ENCODE data around the gene PUS10.

Gene PUS10, protein sequence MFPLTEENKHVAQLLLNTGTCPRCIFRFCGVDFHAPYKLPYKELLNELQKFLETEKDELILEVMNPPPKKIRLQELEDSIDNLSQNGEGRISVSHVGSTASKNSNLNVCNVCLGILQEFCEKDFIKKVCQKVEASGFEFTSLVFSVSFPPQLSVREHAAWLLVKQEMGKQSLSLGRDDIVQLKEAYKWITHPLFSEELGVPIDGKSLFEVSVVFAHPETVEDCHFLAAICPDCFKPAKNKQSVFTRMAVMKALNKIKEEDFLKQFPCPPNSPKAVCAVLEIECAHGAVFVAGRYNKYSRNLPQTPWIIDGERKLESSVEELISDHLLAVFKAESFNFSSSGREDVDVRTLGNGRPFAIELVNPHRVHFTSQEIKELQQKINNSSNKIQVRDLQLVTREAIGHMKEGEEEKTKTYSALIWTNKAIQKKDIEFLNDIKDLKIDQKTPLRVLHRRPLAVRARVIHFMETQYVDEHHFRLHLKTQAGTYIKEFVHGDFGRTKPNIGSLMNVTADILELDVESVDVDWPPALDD

DNA sequence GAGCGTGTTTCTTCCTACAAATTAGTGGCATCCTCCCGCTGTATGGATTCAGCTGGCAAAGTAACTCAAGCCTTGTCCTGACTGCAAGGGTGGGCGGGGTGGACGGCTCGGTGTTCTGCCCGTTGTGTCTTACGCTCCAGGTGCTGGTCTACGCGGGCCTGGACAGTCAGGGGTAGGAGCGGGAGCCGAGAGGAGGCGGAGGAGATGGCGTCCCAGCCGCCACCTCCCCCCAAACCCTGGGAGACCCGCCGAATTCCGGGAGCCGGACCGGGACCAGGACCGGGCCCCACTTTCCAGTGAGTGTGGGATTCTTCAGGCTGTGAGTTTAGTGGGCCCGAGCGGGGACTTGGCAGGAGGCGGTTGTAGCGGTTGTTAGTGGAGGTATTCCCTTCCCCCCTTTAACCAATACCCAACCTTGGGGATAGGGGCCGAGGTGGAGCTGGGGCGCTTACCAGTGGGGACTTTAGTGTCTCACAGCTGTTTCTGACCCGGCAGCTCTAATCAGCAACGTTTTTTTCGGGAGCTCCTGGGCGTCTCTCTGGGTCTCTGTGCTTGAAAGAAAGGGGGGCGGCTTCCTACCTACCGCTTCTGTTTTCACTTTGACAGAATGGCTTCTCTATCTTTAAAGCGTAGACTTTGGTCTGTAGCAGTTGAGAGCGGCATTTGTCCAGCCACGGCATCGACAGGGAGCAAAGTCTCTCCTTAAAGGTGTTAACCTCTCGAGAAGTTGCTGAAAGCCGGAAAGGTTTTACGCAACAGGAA is at the start of gene PUS10, which contains the start of gene PEX13:
TSS of gene PUS10 (minus strand) at position 700 of the 762 bp plus-strand sequence. CDS start 6,365 bp downstream, outside the sequence.
TSS of gene PEX13 (plus strand) at position 165 of the 762 bp plus-strand sequence. CDS start at position 205, 40 bp downstream.
- peak; percentile 68 to 80 for DNase-seq (ENCODE audit: low read depth in 2 of 2)
- H3K4me3 ChIP-seq (replicated peaks in 1 of 2; ENCODE audit: low read depth in 2 of 2, low read length in 2 of 2), result peak within 1 kb of the TSS; percentile 88 to 89
- TF ChIP-seq, protein P1, sequence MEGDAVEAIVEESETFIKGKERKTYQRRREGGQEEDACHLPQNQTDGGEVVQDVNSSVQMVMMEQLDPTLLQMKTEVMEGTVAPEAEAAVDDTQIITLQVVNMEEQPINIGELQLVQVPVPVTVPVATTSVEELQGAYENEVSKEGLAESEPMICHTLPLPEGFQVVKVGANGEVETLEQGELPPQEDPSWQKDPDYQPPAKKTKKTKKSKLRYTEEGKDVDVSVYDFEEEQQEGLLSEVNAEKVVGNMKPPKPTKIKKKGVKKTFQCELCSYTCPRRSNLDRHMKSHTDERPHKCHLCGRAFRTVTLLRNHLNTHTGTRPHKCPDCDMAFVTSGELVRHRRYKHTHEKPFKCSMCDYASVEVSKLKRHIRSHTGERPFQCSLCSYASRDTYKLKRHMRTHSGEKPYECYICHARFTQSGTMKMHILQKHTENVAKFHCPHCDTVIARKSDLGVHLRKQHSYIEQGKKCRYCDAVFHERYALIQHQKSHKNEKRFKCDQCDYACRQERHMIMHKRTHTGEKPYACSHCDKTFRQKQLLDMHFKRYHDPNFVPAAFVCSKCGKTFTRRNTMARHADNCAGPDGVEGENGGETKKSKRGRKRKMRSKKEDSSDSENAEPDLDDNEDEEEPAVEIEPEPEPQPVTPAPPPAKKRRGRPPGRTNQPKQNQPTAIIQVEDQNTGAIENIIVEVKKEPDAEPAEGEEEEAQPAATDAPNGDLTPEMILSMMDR (IDR thresholded peaks at IDR 0.05; ENCODE audit: low read depth, low read length), result no peak

DNA sequence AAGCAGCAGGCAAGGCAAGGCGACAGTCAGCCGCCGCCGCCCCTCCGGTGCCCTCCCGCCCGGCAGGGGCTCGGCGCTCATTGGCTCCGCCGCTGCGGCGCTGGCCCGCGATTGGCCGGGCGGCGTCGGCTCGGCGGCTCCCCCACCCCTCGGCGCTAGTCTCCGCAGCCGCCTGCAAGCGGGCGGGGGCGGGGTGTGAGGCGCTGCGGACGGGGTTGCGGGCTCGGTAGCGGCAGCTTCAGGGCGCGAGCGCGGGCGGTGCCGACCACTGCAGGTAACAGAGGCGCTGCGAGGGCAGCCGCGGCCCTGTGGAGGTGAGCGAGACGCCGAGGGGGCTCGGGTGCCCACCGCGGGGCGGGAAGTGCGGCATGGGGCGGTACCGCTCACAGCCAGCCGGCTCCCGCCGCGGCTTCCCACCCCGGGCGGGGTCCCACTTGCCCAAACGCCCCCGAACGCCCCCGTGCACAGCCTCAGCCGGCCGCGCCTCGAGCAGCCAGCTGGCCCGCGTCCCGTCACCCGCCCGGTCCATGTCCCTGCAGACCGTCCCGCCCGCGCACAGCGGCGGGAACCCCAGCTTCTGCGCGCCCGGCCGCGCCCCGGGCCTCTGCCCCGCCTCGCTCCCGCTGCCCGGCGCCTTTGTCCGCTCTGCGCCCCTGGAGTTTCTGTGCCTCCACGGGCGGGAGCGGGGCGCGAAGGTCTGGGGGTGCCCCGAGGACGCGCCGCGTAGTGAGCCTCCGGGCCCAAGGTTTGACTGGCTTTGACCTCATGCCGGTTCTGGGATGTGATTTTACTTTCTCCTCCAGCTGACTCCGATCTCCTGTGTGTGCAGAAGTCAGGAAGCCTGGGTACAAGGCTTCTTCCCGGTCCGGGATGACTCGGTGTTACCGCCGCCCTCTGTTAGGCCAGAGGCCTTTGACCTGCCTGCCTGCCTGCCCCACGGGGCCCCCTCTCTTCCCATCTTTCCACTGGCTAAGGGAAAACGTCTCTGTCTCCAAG is 48.0 kb upstream of the PUS10 start, which contains the start of gene SANBR:
TSS of gene SANBR (plus strand) at position 158 of the 996 bp plus-strand sequence. CDS start 4,480 bp downstream, outside the sequence.
- TF ChIP-seq, protein P1 (IDR thresholded peaks at IDR 0.05; ENCODE audit: low read depth, low read length), result no peak
- DNase-seq (ENCODE audit: low read depth in 2 of 2), result peak; percentile 75 to 82
- H3K4me3 ChIP-seq (replicated peaks in 1 of 2; ENCODE audit: low read depth in 2 of 2, low read length in 2 of 2), result peak within 1 kb of the TSS; percentile 60 to 81

DNA sequence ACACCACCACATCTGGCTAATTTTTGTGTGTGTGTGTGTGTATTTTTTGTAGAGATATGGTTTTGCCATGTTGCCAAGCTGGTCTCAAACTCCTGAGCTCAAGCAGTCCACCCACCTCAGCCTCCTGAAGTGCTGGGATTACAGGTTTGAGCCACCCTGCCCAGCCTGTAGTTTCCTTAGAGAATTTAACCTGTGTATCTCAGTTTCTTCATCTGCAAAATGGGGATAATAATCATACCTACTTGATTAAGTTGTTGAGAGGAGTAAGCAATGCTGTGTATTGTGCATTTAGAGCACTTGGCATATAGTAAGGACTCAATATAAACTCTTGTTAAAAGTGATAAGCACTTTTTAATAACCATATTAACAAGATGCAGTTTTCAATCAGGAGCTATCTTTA is 41.3 kb upstream of the PUS10 start:
- no peak overlapping the region for H3K4me3 ChIP-seq (replicated peaks in 1 of 2; ENCODE audit: low read depth in 2 of 2, low read length in 2 of 2)
- TF ChIP-seq, protein P1 (IDR thresholded peaks at IDR 0.05; ENCODE audit: low read depth, low read length), result no peak

DNA sequence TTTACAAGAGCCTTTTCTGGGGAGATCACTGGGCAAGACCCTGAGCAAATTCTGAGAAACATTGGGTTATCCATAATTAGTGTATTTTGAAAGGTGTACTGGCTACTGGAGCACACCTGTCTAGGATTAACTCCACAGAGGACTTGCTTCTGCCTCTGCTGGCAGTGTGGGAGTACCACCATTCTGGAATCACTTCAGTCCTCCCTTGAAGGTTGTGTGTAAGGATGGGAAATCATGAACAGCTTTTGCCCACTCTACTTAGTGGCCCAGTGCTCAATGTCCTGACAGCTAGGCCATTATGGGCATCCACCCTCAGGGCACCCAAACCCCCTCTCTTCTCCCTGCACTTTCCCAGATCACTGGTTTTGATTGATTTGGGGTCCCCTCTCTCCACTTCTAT is 39.5 kb upstream of the PUS10 start:
- TF ChIP-seq, protein P1 (IDR thresholded peaks at IDR 0.05; ENCODE audit: low read depth, low read length), result no peak
- DNase-seq (ENCODE audit: low read depth in 2 of 2), result no peak
- H3K4me3 ChIP-seq (replicated peaks in 1 of 2; ENCODE audit: low read depth in 2 of 2, low read length in 2 of 2), result no peak overlapping the region

More for the DNA sequence above, 41.3 kb upstream of the PUS10 start:
- no peak for DNase-seq (ENCODE audit: low read depth in 2 of 2)

DNA sequence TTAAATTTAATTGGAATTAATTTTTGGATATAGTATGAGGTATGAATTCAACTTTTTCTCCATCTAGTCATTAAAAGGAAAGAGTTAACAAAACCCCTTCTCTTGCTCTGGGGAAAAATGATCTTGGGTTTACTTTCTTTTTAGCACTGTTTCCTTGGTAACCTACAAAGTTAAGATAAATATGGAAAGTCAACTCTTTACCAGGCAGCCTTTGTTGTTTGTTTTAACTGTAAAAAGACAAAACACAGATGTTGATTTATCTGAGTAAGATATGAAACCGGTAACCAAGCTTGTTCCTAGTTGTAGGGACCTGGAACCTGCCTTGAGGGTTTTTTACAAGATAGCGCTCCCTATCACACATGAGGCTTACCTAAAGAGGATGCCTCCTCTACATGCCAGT is 37.5 kb upstream of the PUS10 start:
- DNase-seq (ENCODE audit: low read depth in 2 of 2), result peak in 1 of 2 donors; percentile 38
- TF ChIP-seq, protein P1 (IDR thresholded peaks at IDR 0.05; ENCODE audit: low read depth, low read length), result no peak
- no peak overlapping the region for H3K4me3 ChIP-seq (replicated peaks in 1 of 2; ENCODE audit: low read depth in 2 of 2, low read length in 2 of 2)
